GM18861 (cell line): Measurements from ENCODE around the gene TTC27.

Source experiments
- ATAC-seq: cut with Tn5 transposase; IDR thresholded peaks from one replicate; pipeline ENCODE4 v1.9.1; 2021; ENCODE audit not compliant: unreplicated experiment

The TTC27 gene

DNA sequence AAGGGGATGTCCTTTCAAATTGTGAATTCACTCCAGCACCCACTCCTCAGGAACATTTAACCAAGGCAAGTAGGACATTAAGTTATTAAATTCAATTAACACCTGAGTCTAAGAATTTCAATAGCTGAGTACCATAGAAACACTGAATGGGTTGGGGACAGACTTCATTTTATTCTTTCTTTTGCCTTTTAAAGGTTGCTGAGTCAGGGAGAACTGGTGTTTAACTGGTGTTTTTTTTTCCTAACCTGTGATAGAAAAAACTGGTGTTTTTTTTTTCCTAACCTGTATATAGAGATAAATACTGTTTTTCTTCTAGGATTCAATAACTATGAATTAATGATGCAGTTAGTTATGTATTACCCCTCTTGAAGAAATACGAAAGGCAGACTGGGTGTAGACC lies 38.9 kb downstream of the TTC27 start:
- no peak for ATAC-seq

DNA sequence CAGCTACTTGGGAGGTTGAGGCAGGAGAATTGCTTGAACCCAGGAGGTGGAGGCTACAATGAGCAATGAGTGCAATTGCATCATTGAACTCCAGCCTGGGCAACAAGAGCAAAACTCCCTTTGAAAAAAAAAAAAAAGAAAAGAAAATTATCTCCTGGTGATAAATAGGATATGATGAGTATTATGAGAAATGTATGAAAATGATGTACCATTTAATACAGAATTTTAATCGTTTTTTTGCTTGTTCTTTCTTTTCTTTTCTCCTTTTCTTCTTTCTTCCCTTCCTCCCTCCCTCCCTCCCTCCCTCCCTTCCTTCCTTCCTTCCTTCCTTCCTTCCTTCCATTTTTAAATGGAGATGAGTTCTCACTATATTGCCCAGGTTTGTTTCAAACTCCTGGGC lies 40.4 kb downstream of the TTC27 start:
- ATAC-seq: no peak

DNA sequence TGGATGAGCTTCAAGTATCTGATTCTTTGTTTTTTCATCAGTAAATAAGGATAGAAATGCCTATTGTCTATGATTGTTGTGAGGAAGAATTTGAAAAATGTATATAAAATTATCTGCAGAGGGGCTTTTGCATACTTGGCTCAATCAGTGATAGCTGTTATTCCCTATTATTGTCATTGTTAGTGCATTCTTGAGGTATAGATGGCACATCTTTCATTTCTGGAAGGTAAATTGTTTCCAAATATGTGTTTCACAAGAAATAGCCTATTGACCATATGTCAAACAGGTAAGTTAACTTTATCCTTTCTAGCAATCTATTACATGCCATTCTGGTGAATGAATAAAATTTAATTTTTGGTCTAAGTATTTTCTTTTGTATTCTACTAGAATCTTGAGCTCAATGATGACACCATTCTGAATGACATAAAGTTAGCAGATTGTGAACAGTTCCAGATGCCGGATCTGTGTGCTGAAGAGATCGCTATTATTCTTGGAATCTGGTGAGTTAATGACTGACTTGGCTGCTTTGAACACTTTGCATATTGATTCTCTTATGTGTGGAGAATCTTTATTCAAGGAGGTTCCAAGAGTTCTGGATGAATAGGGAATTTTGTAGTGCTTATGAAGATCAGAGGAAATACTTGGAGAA lies 44.2 kb downstream of the TTC27 start:
- ATAC-seq: no peak

DNA sequence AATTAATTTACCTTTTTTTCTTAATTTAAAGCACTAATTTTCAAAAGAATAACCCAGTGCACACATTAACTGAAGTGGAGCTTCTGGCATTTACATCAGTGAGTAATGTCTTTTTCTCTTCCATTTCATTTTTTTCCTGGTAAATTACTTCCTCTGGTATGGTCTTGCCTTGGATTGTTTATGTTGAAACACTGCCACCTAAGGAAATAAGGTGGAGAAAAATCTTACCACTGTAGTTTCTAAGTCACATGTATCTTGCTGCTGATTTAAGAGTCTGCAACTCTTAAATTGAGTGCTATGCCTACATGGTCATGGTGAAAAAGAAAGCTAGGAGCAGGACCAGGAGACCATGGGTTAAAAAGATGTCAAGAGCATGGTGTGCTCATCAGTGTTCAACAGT lies 51.0 kb downstream of the TTC27 start:
- ATAC-seq: no peak

DNA sequence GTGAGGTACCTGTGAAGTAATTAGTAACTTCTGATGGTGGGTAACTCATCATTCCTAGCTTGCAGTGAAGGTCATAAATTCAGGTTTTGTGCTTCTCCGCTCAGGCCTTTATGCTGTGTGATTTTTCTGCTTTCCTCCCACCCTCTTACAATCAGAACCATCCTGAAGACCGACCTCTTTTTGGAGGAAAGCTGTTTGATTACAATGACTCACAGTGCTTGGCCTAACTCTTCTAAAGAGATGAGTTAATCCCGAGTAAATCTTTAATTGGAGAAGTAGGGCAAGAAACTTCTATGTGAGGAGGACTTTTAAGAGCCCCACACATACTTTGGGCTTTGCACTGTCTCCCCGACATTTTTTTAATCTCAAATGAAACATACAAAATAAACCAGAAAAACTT lies 53.1 kb downstream of the TTC27 start:
- ATAC-seq: no peak

DNA sequence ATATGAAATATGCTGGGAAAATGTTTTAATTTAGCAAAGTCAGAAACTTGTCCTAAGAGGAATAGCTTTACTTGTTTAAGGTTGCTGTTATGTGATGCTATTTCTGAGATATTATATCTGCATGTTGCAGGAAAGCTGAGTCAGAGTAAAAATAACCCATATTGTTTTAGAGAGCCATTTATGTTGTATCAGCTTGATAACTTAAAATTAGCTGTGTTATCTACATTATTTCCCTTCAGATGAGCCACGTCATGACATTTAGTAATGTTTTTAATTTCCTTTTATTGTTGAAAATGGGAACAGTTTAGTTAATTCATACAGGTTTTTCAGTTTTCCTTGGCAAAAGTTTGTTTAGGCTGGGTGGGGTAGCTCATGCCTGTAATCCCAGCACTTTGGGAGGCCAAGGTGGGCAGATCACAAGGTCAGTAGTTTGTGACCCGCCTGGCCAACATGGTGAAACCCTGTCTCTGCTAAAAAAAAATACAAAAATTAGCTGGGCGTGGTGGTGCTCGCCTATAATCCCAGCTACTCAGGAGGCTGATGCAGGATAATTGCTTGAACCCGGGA lies 55.8 kb downstream of the TTC27 start:
- no peak for ATAC-seq

DNA sequence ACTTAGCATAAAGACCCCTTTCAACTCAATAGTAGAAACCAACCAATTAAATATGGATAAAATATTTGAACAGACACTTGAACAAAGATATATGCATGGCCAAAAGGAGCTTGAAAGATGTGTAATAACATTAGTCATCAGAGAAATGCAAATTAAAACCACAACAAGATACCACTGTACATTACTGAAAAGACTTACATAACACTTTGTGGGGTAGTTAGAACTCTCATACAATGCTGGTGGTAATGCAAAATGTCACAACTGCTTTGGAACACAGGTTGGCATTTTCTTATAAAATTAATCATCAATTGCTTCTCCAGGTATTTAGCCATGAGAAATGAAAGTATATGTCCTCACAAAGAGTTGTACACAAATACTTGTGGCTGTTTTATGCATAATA lies 60.7 kb downstream of the TTC27 start:
- peak; percentile 97 for ATAC-seq

DNA sequence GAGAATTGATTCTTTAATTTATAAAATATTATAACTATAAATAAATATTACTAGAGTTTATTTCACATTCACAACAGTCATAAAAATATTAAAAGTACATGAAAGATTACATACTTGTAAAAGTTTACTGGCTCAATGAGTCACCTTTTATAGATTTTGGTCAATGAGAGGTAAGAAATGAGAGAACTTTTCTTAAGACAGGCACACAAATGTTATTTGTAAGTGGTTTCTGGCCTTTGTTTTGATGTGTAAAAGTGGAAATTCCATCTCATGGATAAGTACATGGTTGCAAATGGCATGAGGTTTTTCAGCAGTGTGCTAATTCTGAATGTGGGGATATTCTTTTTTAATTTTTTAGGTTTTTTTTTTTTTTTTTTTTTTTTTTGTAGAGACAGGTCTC lies 63.8 kb downstream of the TTC27 start:
- no peak for ATAC-seq

DNA sequence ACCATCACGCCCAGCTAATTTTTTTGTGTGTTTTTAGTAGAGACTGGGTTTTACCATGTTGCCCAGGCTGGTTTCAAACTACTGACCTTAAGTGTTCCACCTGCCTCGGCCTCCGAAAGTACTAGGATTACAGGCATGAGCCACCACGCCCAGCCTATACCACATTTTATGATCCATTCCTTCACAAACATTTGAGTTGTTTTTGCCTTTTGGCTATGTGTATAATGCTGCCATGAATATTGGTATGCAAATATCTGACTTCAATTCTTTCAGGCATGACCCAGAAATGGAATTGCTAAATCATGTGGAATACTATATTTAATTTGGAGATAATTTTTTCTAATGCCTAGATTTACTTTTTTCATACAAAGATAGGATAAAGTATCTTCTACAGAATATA lies 68.6 kb downstream of the TTC27 start:
- no peak for ATAC-seq

DNA sequence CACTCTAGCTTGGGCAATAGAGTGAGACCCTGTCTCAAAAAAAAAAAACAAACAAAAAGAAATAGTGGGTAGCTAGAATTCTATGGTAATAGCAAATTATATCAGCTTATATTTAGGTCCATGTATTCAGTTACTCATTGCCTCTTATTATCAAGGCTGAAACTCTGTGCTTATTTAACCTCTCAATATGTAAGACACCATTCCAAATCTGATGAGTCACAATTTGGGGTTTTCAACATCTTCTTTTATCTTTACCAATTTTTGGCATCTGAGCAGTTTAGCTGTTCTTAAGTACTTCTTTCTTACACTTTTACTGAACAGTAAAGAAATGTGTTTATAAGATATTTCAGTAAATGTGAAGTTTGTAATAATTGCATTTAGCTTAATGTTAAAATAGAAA lies 69.3 kb downstream of the TTC27 start:
- no peak for ATAC-seq

DNA sequence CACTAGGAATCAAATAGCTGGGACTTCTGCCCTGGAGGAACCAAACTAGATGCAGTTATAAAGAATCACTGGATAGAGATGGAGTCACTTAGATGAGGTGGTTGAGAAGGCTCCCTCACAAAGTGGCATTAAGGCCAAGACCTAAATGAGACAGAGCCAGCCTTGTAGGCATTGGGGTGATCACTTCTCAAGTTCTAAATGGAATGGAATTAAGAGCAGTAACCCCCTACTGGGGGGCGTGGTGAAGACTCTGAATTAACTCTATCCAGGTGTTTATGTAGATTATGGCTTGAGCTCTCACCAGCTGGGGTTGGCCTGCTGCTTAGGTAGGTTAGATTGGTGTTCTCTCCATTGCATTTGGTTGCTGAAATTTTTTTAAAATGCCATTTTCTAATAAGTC lies 71.3 kb downstream of the TTC27 start:
- ATAC-seq: no peak

DNA sequence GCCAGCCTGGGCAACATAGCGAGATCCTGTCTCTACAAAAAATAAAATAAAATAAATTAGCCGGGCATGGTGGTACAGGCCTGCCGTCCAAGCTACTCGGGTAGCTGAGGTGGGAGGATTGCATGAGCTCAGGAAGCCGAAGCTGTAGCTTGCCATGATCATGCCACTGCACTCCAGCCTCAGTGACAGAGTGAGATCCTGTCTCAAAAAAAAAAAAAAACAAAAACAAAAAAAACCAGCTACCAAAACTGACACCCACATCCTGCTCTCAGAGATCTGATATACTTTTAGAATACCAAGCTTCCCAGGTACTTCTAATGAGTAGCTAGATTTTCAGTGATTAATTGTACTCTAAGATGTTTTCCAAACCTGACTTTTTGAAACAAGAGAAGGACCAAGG lies 74.0 kb downstream of the TTC27 start:
- no peak for ATAC-seq

DNA sequence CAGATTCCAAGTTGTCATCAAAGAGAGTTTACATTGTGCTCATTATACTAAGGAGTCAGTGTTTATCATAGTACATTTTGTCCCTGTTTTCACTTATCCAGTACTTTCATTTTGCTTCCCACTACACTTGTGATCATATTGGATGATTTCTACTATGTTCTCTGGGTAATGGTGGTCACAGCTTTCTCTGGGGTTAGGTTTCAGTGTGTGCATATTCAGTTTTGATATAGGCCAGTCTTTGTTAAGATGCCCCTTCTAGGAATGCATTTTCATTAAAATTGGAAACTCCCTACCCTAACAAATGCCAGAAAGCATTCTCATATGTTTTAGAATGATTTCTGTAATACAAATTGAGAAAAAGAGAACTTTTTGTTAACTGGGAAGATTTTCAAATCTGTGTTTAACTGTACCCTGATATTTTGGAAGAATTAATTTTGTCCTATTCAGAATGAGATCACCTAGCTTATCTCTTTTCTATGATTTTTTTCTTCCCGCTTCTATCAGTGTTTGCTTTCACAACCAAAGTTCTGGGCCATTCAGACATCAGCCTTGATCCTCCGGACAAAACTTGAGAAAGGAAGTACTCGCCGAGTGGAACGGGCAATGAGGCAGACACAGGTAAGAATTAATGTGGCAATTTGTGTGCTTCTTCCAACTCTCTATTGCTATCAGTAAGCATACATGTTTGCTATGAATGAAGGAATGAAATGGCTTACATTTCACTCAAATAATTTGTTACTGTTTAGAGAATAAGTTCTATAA lies 74.6 kb downstream of the TTC27 start:
- no peak for ATAC-seq

DNA sequence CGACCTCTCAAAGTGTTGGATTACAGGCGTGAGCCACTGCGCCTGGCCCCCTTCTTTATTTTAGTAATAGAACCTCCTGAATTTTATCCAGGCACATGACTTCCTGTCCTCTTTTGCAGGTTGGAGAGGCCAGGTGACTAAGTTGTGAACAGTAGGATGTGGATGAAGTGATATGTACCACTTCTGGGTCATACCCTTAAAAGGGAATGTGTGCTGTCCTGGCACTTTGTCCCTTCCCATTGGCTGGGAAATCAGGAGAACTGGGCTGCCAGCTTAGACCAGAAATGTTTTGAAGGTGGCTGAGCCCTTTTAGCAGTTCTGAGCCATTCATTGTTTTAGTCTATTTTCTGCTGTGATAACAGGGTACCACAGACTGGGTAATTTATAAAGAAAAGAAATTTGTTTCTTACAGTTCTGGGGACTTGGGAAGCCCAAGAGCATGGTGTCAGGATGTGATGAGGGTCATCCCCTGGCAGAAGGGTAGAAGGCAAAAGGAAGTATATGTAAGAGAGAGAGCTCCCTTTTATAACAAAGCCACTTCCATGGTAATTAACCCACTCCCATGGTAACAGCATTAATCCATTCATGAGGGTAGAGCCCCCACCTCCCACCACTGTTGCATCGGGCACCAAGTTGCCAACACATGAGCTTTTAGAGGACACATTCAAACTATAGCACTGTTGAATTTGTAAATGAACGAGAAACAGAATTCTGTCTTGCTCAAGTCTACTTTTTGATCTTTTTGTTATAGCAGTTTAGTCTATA lies 79.1 kb downstream of the TTC27 start:
- no peak for ATAC-seq

DNA sequence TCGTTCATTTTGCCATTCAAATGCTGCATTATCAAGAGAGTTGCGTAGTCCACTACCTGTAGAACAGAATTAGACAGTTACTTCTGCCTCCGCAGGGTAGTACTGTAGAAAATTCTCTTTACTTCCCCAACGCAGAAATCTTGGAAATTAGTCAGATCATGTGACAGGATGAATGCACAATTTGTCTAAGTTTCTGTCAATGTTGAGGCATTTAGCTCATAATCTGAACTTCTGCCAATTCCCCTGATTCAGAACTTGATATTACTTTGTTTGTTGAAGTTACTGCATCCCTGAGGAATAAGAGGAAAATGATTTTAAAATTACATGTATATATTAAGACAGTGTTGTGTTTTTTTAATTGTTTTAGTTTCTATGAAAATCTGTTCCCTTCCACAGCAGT lies 83.4 kb downstream of the TTC27 start:
- no peak for ATAC-seq

DNA sequence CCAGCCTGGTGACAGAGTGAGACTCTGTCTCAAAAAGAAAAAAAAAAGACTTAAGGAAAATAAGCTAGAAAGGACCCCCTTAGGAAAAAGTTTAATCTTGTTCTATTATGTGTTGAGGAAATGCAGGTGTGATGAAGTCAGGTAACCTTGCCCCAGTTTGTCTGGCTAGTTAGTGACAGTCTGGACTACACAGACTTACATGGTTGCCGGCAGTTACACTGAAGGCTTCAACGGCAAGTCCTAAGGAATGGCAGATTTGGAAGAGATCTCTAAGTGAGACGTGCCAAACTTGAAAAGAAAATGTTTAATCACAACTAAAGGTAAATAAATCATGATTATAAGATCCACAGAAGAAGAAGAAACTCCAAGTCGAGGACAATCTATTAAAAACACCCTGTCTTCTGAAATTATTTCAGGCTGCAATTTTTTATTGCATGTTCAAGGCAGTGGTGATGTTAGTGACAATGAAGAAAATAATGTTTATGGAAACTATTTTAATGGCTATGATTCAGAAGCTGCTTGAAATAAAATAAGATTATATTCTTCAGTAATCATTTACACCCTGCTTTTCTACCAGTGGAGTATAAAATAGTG lies 84.2 kb downstream of the TTC27 start:
- ATAC-seq: no peak

DNA sequence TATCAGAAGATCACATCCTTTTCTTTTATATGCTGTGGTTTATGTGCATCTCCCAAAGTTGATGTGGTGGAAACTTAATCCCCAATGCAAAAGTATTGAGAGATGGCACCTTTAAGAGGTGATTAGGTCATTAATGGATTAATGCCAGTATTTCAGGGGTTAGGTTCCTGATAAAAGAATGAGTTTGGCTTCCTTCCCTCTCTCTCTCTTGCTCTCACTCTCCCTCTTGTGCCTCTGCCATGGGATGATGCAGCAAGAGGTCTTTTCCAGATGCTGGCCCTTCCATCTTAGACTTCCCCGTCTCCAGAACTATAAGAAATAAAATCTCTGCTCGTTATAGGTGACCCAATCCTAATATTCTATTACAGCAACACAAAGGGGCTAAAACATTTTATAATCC lies 85.0 kb downstream of the TTC27 start:
- ATAC-seq: no peak

DNA sequence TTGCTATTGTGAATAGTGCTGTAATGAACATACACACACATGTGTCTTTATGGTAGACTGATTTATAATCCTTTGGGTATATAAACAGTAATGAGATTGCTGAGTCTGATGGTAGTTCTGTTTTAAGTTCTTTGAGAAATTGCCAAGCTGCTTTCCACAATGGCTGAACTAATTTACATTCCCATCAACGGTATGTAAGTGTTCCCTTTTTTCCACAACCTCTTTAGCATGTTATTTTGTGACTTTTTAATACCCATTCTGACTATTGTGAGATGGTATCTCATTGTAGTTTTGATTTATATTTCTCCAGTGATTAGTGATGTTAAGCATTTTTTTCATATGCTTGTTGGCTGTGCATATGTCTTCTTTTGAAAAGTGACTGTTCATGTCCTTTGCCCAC lies 86.7 kb downstream of the TTC27 start:
- ATAC-seq: no peak

DNA sequence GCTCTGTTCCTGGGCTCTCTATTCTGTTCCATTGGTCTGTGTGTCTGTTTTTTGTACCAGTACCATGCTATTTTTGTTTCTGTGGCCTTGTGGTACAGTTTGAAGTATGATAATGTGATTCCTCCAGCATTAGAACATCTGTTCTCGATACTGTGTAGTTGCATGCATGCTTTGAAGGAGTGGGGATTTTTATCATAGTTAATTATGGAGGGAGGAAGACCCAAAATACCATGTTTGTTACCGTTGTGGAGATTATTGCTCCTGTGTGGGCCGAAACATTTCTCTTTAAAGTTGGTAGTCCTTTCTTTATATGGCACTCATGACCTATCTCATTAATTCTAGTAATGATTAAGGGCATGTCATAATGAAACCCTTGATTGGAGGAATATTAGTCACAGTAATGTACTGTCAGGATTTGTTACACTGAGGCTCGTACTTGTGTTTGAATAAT lies 87.6 kb downstream of the TTC27 start:
- ATAC-seq: peak; percentile 89

DNA sequence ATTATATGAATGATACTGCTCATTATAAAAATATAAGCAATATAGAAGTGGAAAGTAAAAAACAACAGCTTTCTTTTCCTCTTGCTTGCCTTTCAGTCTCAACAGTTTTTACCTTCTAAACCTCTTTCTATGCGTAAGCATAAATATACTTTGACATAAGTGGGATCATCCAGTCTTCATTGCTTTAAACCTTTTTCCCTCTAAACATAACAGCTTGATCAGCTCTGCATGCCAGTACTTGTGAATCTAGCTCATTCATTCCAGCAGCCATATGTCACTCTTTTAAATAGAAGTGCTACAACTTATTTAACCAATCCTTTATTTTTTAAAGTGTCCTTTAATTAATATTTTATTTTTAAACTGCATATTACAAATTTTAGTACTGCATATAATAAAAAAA lies 88.1 kb downstream of the TTC27 start:
- ATAC-seq: no peak

DNA sequence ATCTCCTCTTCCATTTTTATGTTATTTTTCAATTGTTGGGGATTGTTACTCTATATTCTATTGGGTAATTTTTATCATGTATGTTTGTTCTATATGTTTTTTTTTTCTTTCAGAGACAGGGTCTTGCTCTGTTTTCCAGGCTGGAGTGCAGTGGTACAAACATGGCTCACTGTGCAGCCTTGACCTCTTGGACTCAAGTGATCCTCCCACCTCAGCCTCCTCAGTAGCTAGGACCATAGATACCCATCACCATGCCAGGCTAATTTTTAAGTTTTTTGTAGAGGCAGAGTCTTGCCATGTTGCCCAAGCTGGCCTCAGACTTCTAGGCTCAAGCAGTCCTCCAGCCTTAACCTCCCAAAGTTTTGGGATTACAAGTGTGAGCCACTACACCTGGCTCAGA lies 88.7 kb downstream of the TTC27 start:
- no peak for ATAC-seq
